HCT116 (cell line): ENCODE results near the gene SGCA. TPM values are rescaled to one million over a fixed set of nuclear protein-coding genes. Genes with fewer than 3 reads are reported as not detected.

Experiments
- ATAC-seq: fragments of 200-7000 bp; cut with Tn5 transposase; 2 replicates; pipeline ENCODE4 v1.9.1; 2020; ENCODE audit warnings: mild to moderate bottlenecking, moderate library complexity
- BruUV-seq: library from RNA; stranded (reverse); fragments of 400-500 nt; replicated peaks from 2 replicates; lab custom pipeline; 2021; lab: Mats Ljungman, UMichigan
- CTCF ChIA-PET: fragments of 300-600 bp; sonication (Branson Sonifier 250); formaldehyde crosslinking; loops from one replicate; lab custom pipeline; 2021; ENCODE audit warnings: antibody characterized with exemption; lab: Charles Lee
- POLR2A ChIA-PET: fragments of 300-600, 350-600 bp; sonication (Branson Sonifier 250); formaldehyde crosslinking; loops from one replicate; lab custom pipeline; 2021; ENCODE audit warnings: antibody characterized with exemption; lab: Charles Lee
- RAD21 ChIA-PET, 2 experiments: fragments of 300-600 bp; sonication (Branson Sonifier 250); formaldehyde crosslinking; loops; one replicate each; lab custom pipeline; 2023; ENCODE audit warnings: low total read pairs in 2 of 2; ENCODE audit not compliant: uncharacterized antibody in 2 of 2, unreplicated experiment in 2 of 2, low non-redundant PET in 1 of 2; lab: Charles Lee
- DNase-seq: peaks from one replicate; pipeline ENCODE4 v3.0.0-alpha.2; 2010; ENCODE audit warnings: low read depth, low spot score
- H2AFZ ChIP-seq: fragments of 200-600 bp; shearing (Covaris generic), sonication (generic); 2 replicates; pipeline ENCODE4 v1.6.1; 2017; ENCODE audit warnings: low read depth, mixed run types, mixed read lengths, antibody characterized with exemption, low read length; ENCODE audit not compliant: poor library complexity, severe bottlenecking
- H3K27ac ChIP-seq: 2 replicates; pipeline ENCODE4 v1.5.1; 2012; ENCODE audit warnings: low read depth, low read length
- H3K27me3 ChIP-seq: fragments of 200-600 bp; sonication (generic); 2 replicates; pipeline ENCODE4 v1.6.1; 2016; ENCODE audit warnings: mixed run types, low read length, mixed read lengths; ENCODE audit not compliant: insufficient read depth
- H3K36me3 ChIP-seq, 2 experiments: fragments of 200-500 bp in 1 of 2; fragments of 200-600 bp in 1 of 2; sonication (Bioruptor generic) in 1 of 2; sonication (generic) in 1 of 2; 2 replicates each; pipeline versions ENCODE4 v1.5.1 to v1.6.1; 2014 to 2016; ENCODE audit warnings: low read length in 2 of 2, inconsistent platforms in 1 of 2, mixed read lengths in 1 of 2, mixed run types in 1 of 2; ENCODE audit not compliant: insufficient read depth in 2 of 2, control insufficient read depth in 1 of 2
- H3K4me1 ChIP-seq, 2 experiments: fragments of 200-600 bp in 1 of 2; sonication (generic) in 1 of 2; 2 replicates each; pipeline versions ENCODE4 v1.5.1 to v1.6.1; 2012 to 2017; ENCODE audit warnings: low read length in 2 of 2, inconsistent platforms in 1 of 2, mild to moderate bottlenecking in 1 of 2, mixed read lengths in 1 of 2, mixed run types in 1 of 2, moderate library complexity in 1 of 2; ENCODE audit not compliant: insufficient read depth in 2 of 2, control insufficient read depth in 1 of 2
- H3K4me2 ChIP-seq: fragments of 200-600 bp; sonication (generic); 2 replicates; pipeline ENCODE4 v1.6.1; 2017; ENCODE audit warnings: mixed run types, low read length, mixed read lengths
- H3K4me3 ChIP-seq, 2 experiments: fragments of 200-600 bp in 1 of 2; sonication (generic) in 1 of 2; replicated peaks in 1 of 2; 2 replicates each; pipeline ENCODE4 v1.5.1; 2011 to 2016; ENCODE audit warnings: low read length in 2 of 2, control low read depth in 1 of 2, low read depth in 1 of 2, mild to moderate bottlenecking in 1 of 2, mixed read lengths in 1 of 2, mixed run types in 1 of 2
- H3K79me2 ChIP-seq: fragments of 200-600 bp; sonication (generic); 2 replicates; pipeline ENCODE4 v1.6.1; 2017; ENCODE audit warnings: mild to moderate bottlenecking, mixed run types, low read length, moderate library complexity, mixed read lengths; ENCODE audit not compliant: insufficient read depth
- H3K9ac ChIP-seq: fragments of 200-600 bp; sonication (generic); 2 replicates; pipeline ENCODE4 v1.6.1; 2016; ENCODE audit warnings: low read length, mixed read lengths
- H3K9me2 ChIP-seq: fragments of 200-600 bp; sonication (generic), shearing (Covaris generic); 2 replicates; pipeline ENCODE4 v1.6.1; 2017; ENCODE audit warnings: mixed run types, mild to moderate bottlenecking, moderate library complexity; ENCODE audit not compliant: insufficient read depth
- H3K9me3 ChIP-seq, 2 experiments: fragments of 200-500 bp in 1 of 2; fragments of 200-600 bp in 1 of 2; sonication (Bioruptor generic) in 1 of 2; sonication (generic) in 1 of 2; 2 replicates each; pipeline ENCODE4 v1.6.1; 2014 to 2017; ENCODE audit warnings: low read length in 2 of 2, mixed read lengths in 2 of 2, inconsistent platforms in 1 of 2, low read depth in 1 of 2, mild to moderate bottlenecking in 1 of 2, mixed run types in 1 of 2, moderate library complexity in 1 of 2; ENCODE audit not compliant: control insufficient read depth in 1 of 2, insufficient read depth in 1 of 2
- H4K20me1 ChIP-seq: fragments of 200-600 bp; sonication (generic), shearing (Covaris generic); 2 replicates; pipeline ENCODE4 v1.6.1; 2017; ENCODE audit warnings: mixed run types, mild to moderate bottlenecking, moderate library complexity; ENCODE audit not compliant: insufficient read depth
- CEBPB ChIP-seq: IDR thresholded peaks from 2 replicates; pipeline ENCODE4 v1.6.1; 2012; ENCODE audit warnings: low read depth
- JUND ChIP-seq: IDR thresholded peaks from 2 replicates; pipeline ENCODE4 v1.6.1; 2012
- REST ChIP-seq: IDR thresholded peaks from 2 replicates; pipeline ENCODE4 v1.6.1; 2012; ENCODE audit warnings: low read depth
- ZNF274 ChIP-seq: fragments of 200-500 bp; sonication (Bioruptor generic); IDR thresholded peaks from 2 replicates; pipeline ENCODE4 v1.6.1; 2014; ENCODE audit warnings: mild to moderate bottlenecking, low read depth, low read length, inconsistent platforms
- intact Hi-C: fragments of 100-400 bp; cut with micrococcal nuclease; formaldehyde crosslinking; loops from 2 replicates; pipeline ENCODE4 v1.10.0; 2022
- total RNA-seq: library from RNA; stranded (reverse); gene quantifications from one replicate; pipeline ENCODE4 v1.2.1, GENCODE V29; 2021; ENCODE audit not compliant: unreplicated experiment

The SGCA gene
- total RNA-seq, 1 experiment from 2014 or later: 0.37 TPM

- H3K79me2 ChIP-seq: no peaks in the 10 kb centered on the region
- no peaks in the 10 kb centered on the region for H3K9me2 ChIP-seq
- DNase-seq: no peak
- TF ChIP-seq JUND: no peak
- no peak for TF ChIP-seq REST
- no peak for TF ChIP-seq ZNF274
- H3K9me3 ChIP-seq: no peaks in the 10 kb centered on the region
- no peak overlapping the region for H3K27ac ChIP-seq
- H4K20me1 ChIP-seq: no peaks in the 10 kb centered on the region
- peaks cover 10 to 32% of the 10 kb centered on the region in 2 experiments for H3K4me1 ChIP-seq
- intact Hi-C loops: no loop called here
- ChIA-PET CTCF (interaction anchor here (0.7 to 4.2 kb wide), 5 partner anchors 24 to 91 kb away, joined by 3 to 243 read pairs (median 5); partner anchors contain the start of gene TMEM92), RAD21 (no interaction called here), POLR2A (no interaction called here)
- H3K9ac ChIP-seq: no peak overlapping the region
- BruUV-seq: no TSS peak
- H3K36me3 ChIP-seq: no peaks in the 10 kb centered on the region
- H3K27me3 ChIP-seq: no peaks in the 10 kb centered on the region
- H2AFZ ChIP-seq: no peak overlapping the region
- H3K4me3 ChIP-seq: no peak overlapping the region
- no peak overlapping the region for H3K4me2 ChIP-seq
- no peak for ATAC-seq
These were observed 37.3 kb downstream of the SGCA start for GRCh38 chr17:50203086-50203485.

GRCh38 chr17:50203604-50204345 is 38.0 kb downstream of the SGCA start:
- no peaks in the 10 kb centered on the region for H4K20me1 ChIP-seq
- peaks cover 6 to 26% of the 10 kb centered on the region in 2 experiments for H3K4me1 ChIP-seq
- ATAC-seq: no peak
- intact Hi-C loops: no loop called here
- BruUV-seq: no TSS peak
- ChIA-PET RAD21 (interaction anchor here in 1 of 2 experiments (0.6 kb wide), 1 partner anchor 503 kb away, joined by 5 read pairs; no protein-coding TSS in a partner anchor), CTCF (interaction anchor here (0.9 to 4.2 kb wide), 8 partner anchors 10 to 94 kb away, joined by 3 to 243 read pairs (median 4); partner anchors contain the start of gene TMEM92), POLR2A (interaction anchor here (0.7 to 1.4 kb wide), 2 partner anchors 93 to 140 kb away, joined by 3 read pairs; no protein-coding TSS in a partner anchor)
- H3K79me2 ChIP-seq: no peaks in the 10 kb centered on the region
- no peak overlapping the region for H3K4me2 ChIP-seq
- DNase-seq: no peak
- TF ChIP-seq CEBPB: no peak
- no peaks in the 10 kb centered on the region for H3K9me3 ChIP-seq
- H3K27ac ChIP-seq: no peak overlapping the region
- H3K9ac ChIP-seq: no peak overlapping the region
- H3K36me3 ChIP-seq: no peaks in the 10 kb centered on the region
- no peak overlapping the region for H3K4me3 ChIP-seq
- H3K9me2 ChIP-seq: no peaks in the 10 kb centered on the region
- no peaks in the 10 kb centered on the region for H3K27me3 ChIP-seq
- H2AFZ ChIP-seq: no peak overlapping the region
